ENCODE data around the gene FBXL20.
"Not testable (repeated sequence)": the region's sequence is repeated elsewhere in the genome, so short reads cannot be mapped to it uniquely, and the experiment has no call there.

FBXL20 gene

DNA sequence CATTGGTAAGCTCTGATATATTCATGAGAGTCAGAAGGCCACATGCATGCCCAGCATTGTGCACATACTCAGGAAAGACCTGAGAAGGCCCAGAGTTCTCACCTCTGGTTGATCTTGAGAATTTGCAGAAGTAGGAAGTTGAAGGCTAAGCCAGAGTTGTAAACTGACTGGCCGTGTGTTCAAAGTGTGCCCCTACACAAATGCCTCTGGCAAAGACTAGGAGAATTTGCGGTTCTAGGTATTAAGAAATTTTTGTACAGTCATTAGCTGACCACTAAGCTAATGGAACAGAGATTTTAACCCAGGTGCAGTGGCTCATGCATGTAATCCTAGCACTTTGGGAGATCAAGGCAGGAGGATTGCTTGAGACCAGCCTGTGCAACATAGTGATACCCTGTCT is 25.0 kb downstream of the FBXL20 start:
- no peak for DNase-seq

DNA sequence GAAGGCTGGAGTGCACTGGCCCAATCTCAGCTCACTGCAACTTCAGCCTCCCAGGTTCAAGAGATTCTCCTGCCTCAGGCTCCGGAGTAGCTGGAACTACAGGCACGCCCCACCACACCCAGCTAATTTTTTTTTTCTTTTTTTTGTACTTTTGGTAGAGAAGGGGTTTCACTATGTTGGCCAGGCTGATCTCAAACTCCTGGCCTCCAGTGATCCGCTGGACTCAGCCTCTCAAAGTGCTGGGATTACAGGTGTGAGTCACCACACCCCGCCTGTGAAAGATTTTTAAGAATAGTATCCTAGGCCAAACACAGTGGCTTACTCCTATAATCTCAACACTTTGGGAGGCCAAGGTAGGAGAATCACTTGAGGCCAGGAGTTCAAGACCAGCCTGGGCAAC is 33.6 kb downstream of the FBXL20 start:
- DNase-seq, result not testable (repeated sequence)

- DNase-seq, result no peak
These were observed 35.6 kb downstream of the FBXL20 start for GRCh38 chr17:39365872-39366271.

DNA sequence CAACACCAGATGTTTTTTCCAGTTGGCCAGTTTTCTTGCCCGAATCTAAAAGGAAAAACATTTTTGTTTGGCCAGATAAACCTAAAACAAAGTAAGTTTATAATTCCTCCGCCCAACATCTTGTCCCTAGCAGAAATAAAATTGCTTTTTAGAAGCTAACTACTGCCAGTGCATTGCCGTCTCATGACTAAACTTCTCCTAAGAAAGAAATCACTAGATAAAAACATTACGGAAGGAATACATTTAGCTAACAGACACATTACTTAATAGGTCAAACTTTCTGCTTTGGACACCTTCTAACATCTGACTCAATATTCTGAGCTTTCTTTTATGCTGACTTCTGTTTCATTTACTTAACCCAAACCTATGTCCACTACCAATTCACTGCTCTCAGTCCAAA is 36.2 kb downstream of the FBXL20 start:
- DNase-seq, result peak; percentile 22

- DNase-seq, result no peak
These were observed 37.0 kb downstream of the FBXL20 start for GRCh38 chr17:39364236-39365025.

DNA sequence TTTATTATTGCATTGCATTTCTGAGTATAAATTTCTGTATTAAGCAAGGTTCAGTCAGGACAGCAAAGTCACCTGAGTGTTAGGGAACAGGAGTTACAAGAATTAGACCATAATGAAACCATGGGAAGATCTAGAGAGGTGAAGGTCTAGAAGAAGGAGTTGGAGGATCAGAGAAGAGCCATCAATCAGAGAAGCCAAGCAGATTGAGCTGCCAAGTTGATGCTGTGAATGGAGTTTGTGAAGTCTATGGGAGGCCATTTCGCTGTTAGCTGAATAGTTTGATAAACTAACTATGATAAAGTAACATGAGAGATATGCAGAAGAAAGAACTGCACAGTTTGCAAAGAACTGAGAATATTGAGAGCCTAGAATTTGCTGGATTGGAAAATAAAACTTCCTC is 40.4 kb downstream of the FBXL20 start:
- DNase-seq, result no peak

GRCh38 chr17:39360537-39360936 is 40.9 kb downstream of the FBXL20 start:
- no peak for DNase-seq

GRCh38 chr17:39359994-39360393 is 41.4 kb downstream of the FBXL20 start:
- DNase-seq, result no peak

DNA sequence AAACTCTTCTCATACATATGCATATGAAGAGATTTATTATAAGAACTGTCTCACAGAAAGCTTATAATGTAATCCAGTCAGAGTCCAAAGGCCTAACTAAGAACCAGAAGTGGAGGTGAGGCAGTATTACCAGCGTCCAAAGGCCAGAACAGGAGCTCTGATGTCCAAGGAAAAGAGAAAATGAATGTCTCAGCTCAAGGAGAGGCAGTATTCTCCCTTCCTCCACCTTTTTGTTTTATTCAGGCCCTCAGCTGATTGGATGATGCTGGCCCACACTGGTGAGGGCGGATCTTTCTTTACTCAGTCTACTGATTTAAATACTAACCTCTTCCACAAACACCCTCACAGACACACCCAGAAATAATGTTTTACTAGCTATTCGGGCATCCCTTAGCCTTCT is 43.4 kb downstream of the FBXL20 start:
- no peak for DNase-seq

DNA sequence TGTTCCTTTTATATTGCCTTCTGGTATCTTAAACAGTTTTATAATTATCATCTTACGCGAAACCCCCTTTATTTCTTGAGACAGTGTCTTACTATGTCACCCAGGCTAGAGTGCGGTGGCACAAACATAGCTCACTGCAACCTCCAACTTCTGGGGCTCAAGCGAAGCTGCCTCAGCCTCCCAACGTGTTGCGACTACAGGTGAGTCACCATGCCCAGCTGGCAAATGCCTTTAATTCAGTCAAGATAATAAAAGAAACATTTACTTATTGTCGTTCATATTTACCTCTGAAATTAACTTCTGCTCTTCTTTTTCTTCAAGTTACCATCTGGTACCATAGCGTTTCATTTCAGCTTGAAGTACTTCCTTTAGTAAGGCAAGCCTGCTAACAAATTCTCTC is 43.9 kb downstream of the FBXL20 start:
- DNase-seq, result no peak

DNA sequence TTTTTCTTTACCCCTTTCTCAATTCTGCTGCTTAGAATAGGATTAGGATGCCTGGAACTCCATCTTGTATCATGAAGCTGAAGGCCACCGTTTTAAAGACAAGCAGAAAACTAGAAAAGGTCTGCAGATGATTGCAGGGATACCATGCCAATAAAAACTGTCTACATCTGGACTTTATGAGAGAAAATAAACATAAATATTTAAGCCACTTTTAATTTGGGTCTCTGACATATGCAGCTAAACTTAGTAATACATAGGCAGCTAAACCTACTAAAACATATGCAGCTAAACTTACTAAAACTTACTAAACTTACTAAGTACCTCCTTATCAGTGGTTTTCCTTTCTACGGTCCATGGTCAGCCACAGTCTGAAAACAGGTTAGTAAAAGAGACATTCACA is 48.4 kb downstream of the FBXL20 start:
- no peak for DNase-seq

DNA sequence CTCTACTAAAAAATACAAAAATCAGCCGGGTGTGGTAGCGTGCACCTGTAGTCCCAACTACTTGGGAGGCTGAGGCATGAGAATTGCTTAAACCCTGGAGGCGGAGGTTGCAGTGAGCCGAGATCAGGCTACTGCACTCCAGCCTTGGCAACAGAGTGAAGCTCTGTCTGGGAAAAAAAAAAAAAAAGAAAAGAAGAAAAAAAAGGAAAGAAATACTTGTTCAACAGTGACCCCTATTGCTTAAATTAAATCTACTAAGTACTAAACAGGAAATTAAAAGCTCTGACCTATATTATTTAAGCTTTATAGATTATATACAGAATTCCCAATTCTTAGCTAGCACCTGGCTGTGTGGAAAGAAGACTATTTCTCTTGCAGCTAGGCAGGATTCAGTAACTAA is 48.9 kb downstream of the FBXL20 start:
- DNase-seq, result no peak

- no peak for DNase-seq
These were observed 49.9 kb downstream of the FBXL20 start for GRCh38 chr17:39351508-39351907.

DNA sequence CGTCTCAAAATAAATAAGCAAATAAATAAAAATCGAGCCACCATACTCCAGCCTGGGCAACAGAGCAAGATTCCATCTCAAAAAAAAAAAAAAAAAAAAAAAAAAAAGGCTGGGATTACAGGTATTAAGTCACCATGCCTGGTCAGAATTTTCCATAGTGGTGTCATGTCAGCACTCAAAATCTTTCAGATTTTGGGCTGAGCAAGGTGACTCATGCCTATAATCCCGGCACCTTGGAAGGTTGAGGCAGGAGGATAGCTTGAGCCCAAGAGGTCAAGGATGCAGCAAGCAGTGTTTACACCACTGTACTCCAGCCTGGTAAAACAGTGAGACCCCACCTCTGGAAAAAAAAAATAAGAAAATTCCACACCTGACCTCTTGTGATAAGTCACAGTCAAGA is 52.2 kb downstream of the FBXL20 start:
- DNase-seq, result no peak

GRCh38 chr17:39346863-39347262 is 54.6 kb downstream of the FBXL20 start:
- not testable (repeated sequence) for DNase-seq

DNA sequence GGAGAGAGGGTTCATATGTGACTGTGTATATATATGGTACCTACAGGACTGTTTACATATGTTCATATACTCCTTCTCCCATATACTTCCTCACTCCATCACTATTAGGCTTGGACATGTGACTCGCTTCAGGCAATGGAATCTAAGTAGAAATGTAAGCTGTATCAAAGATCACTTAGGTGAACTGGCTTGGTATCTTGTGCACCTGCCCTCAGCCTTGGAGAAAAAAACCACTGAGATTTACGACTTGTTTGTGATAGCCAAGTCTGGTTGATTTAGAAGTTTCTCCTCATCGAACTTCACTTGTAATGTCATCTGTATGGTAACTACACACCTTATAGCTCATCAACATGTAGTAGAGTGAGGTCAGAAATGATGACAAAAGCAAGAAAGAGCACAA is 59.9 kb downstream of the FBXL20 start:
- no peak for DNase-seq

- DNase-seq, result no peak
These were observed 60.7 kb downstream of the FBXL20 start for GRCh38 chr17:39340731-39341130.

GRCh38 chr17:39339272-39339671 is 62.2 kb downstream of the FBXL20 start:
- no peak for DNase-seq

- DNase-seq, result not testable (repeated sequence)
These were observed 63.8 kb downstream of the FBXL20 start for GRCh38 chr17:39337649-39338048.

GRCh38 chr17:39335704-39336223 is 65.7 kb downstream of the FBXL20 start:
- no peak for DNase-seq

GRCh38 chr17:39334008-39334744 is 67.2 kb downstream of the FBXL20 start:
- not testable (repeated sequence) for DNase-seq

- no peak for DNase-seq
These were observed 69.3 kb downstream of the FBXL20 start for GRCh38 chr17:39332092-39332491.

DNA sequence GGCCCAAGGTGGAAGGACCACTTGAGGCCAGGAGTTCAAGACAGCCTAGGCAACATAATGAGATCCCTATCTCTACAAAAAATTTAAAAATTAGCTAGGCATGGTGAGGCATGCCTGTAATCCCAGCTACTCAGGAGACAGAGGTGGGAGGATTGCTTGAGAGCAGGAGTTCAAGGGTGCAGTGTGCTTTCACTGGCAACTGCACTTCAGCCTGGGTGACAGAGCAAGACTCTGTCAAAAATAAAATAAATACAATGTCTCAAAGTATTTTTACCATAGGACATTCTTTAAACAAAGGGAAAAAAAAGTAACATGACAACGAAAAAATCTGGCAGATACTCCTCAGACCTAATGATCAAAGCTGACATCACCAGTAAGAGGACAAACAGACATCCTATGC is 72.6 kb downstream of the FBXL20 start:
- no peak for DNase-seq

GRCh38 chr17:39327109-39327508 is 74.3 kb downstream of the FBXL20 start:
- no peak for DNase-seq
